CD4-positive, alpha-beta T cell treated with Interleukin-6 at 100 ng/mL for 8 hours (primary cell): Measurements from ENCODE around the gene USP53.
"Not testable (repeated sequence)": the region's sequence is repeated elsewhere in the genome, so short reads cannot be mapped to it uniquely, and the experiment has no call there.

Experiments
- DNase-seq: peaks from one replicate; pipeline ENCODE4 v3.0.0-alpha.2; 2020; ENCODE audit warnings: mixed read lengths, low spot score

The USP53 gene

GRCh38 chr4:119321921-119322687, 109.6 kb downstream of the USP53 start, which contains the start of gene FABP2:
TSS of gene FABP2 (minus strand) at chr4:119322138. CDS start at chr4:119322102, 36 bp downstream.
- DNase-seq: no peak

- no peak for DNase-seq
Observed at GRCh38 chr4:119328695-119329094, 116.2 kb downstream of the USP53 start.

DNA sequence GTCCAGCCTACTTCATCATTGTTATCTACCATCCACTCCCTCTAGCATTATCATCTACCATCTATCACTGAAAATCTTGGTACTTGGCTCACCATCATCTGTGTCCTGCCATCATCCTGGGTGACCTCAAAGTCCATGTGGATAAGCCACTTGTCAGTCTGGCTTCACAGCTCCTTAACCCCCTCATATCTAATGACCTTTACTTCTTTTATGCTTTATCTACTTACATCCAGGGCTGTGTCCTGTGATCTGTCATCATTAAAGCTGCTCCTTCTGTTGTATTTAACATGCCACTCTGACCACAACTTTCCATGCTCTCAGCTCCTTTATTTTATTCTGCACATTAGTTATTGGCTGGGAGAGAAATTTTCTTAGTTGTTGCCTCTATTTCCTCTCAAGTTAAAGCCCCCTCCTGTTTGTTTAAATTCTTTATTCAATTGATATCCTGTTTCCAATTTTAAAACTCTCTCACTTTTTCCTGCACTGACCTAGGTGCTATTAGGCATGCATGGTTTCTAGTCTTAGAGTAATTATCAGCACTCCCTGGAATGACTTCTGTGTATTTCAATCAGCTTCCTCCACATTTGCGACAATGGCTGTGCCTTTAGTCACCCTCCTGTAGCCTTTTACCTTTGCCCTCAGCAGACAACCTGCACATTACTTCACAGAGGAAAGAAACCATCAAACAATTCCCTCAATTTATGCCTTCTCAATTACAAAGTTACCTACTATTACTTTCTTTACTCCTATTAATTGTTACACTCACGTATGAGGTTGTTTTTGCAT, 117.5 kb downstream of the USP53 start:
- DNase-seq: no peak

- DNase-seq: not testable (repeated sequence)
Observed at GRCh38 chr4:119336332-119336979, 123.9 kb downstream of the USP53 start.

DNA sequence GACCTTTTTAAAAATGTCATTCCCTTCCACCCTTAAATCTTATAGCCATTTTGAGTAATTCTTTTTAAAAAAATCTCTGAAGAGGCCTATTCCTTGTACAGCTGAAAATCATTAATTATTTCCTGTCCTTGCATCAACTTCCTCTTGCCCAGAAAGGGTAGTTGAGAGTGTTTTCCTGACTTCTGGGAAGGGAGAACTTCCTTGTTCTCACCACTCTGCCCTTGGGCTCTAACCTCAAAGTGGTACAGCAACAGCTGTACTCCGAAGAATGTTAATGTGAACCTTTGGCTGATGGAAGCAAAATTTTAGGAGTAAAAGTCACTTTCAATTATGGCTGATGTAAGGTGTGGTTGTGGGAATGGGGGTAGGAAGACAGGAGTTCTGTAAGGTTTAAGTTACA, 124.5 kb downstream of the USP53 start:
- DNase-seq: no peak

DNA sequence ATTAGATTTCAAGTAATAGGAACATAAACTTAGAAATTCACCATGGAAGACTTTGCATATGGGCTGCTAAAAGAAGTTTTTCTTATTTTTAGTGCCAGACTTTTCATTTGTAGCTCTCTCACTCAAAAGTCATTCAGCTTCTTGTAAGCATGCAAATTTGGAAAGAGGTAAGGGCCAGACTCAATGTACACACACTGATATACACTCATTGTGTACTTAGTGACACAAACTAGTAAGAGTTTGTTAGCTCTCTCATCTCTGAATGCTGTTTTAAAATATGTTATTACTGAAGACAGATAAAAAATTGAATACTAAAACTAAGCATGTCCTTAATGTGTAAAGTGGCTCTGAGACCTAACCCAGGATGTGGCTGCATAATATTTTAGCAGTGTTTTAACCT, 127.4 kb downstream of the USP53 start:
- not testable (repeated sequence) for DNase-seq

- DNase-seq: not testable (repeated sequence)
Observed at GRCh38 chr4:119343293-119343692, 130.8 kb downstream of the USP53 start.
